Measurements from ENCODE around the gene EXO5. TPM values are rescaled to one million over a fixed set of nuclear protein-coding genes. Genes with fewer than 3 reads are reported as not detected.
"Not testable (repeated sequence)": the region's sequence is repeated elsewhere in the genome, so short reads cannot be mapped to it uniquely, and the experiment has no call there.

EXO5 gene
- total RNA-seq, 1 experiment from 2014 or later: 9.1 TPM

DNA sequence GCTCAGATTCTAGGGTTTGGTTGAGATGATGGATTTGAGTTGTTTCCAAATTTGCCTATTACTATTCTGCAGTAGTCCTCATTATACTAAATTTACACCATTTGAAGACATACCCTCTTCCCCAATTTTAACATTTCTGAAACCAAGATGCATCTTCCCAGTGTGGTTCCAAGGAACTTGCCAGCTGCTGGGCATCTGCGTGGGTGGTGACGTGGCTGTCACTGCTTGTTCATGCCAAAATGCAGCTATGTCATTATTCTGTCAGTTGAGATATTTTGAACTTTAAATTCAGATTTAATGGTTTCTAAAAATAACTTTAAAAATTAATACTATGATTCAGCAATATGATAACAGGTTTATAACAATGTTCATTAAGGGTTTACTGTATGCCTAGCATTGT, 30.3 kb upstream of the EXO5 start:
- Mint-ChIP-seq H3K4me1 (ENCODE audit: low read depth, unreplicated experiment) (no peaks in the 10 kb centered on the region), H3K27me3 (ENCODE audit: insufficient read depth, unreplicated experiment) (no peaks in the 10 kb centered on the region), H3K9me3 (ENCODE audit: unreplicated experiment) (peaks cover 16% of the 10 kb centered on the region), H3K27ac (ENCODE audit: unreplicated experiment) (no peak overlapping the region), H3K36me3 (ENCODE audit: insufficient read depth, unreplicated experiment) (peaks cover 12% of the 10 kb centered on the region), H3K4me3 (ENCODE audit: unreplicated experiment) (peak overlapping the region; percentile 81)
- H3K4me3 ChIP-seq (ENCODE audit: low read depth, low read length): no peak overlapping the region
- no peak for TF ChIP-seq CTCF (IDR thresholded peaks at IDR 0.05; ENCODE audit: insufficient read depth in 1 of 2, low read depth in 1 of 2, low read length in 1 of 2, severe bottlenecking in 1 of 2, unreplicated experiment in 1 of 2)
- ChIA-PET POLR2A (no interaction called here), CTCF (no interaction called here)
- no peak for DNase-seq
- H3K27me3 ChIP-seq (replicated peaks; ENCODE audit: control insufficient read depth, insufficient read depth, low read length): no peaks in the 10 kb centered on the region
- H3K36me3 ChIP-seq (ENCODE audit: control insufficient read depth, insufficient read depth, low read length): no peaks in the 10 kb centered on the region
- intact Hi-C loops (cut with micrococcal nuclease; ENCODE audit: unreplicated experiment): no loop called here
- BruUV-seq (replicated peaks): no TSS peak
- H3K4me1 ChIP-seq: no peaks in the 10 kb centered on the region
- peaks cover 8% of the 10 kb centered on the region; the same call in 1 of the 2 replicates for H3K9me3 ChIP-seq

DNA sequence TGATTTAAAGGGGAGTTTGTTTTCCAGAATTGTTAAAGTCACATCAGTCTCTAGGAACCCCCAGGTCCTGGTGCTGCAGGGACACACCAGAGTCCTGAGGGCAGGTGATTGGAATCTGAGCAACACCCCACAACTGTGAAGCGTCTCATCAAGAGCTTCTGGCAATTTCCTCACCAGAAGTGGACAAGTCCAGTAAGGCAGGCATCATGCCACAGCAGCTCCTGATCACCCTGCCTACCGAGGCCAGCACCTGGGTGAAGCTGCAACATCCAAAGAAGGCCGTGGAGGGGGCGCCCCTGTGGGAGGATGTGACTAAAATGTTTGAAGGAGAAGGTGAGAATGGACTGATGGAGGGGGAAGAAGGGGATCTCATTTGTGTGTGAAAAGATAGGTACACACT, 29.4 kb upstream of the EXO5 start:
- Histone ChIP-seq H3K36me3 (ENCODE audit: control insufficient read depth, insufficient read depth, low read length) (no peaks in the 10 kb centered on the region), H3K4me3 (ENCODE audit: low read depth, low read length) (no peak overlapping the region), H3K27me3 (replicated peaks; ENCODE audit: control insufficient read depth, insufficient read depth, low read length) (no peaks in the 10 kb centered on the region), H3K4me1 (no peaks in the 10 kb centered on the region), H3K9me3 (peaks cover 8% of the 10 kb centered on the region; the same call in 1 of the 2 replicates)
- BruUV-seq (replicated peaks): no TSS peak
- H3K36me3 Mint-ChIP-seq (ENCODE audit: insufficient read depth, unreplicated experiment): peaks cover 12% of the 10 kb centered on the region
- H3K4me1 Mint-ChIP-seq (ENCODE audit: low read depth, unreplicated experiment): no peaks in the 10 kb centered on the region
- DNase-seq: no peak
- no peak overlapping the region for H3K4me3 Mint-ChIP-seq (ENCODE audit: unreplicated experiment)
- CTCF ChIA-PET: no interaction called here
- no peak for TF ChIP-seq CTCF (IDR thresholded peaks at IDR 0.05; ENCODE audit: insufficient read depth in 1 of 2, low read depth in 1 of 2, low read length in 1 of 2, severe bottlenecking in 1 of 2, unreplicated experiment in 1 of 2)
- H3K27ac Mint-ChIP-seq (ENCODE audit: unreplicated experiment): no peak overlapping the region
- intact Hi-C loops (cut with micrococcal nuclease; ENCODE audit: unreplicated experiment): no loop called here
- H3K27me3 Mint-ChIP-seq (ENCODE audit: insufficient read depth, unreplicated experiment): no peaks in the 10 kb centered on the region
- H3K9me3 Mint-ChIP-seq (ENCODE audit: unreplicated experiment): peaks cover 10% of the 10 kb centered on the region
- POLR2A ChIA-PET: no interaction called here

DNA sequence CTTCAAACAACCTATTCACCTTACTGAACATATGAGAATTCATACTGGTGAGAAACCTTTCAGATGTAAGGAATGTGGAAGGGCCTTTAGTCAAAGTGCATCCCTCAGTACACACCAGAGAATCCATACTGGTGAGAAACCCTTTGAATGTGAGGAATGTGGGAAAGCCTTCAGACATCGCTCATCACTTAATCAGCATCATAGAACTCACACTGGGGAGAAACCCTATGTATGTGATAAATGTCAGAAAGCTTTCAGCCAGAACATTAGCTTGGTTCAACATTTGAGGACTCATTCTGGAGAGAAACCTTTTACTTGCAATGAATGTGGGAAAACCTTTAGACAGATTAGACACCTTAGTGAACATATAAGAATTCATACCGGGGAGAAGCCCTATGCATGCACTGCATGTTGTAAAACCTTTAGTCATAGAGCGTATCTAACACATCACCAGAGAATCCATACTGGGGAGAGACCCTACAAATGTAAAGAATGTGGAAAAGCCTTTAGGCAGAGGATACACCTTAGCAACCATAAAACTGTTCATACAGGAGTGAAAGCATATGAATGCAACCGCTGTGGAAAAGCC, 13.2 kb upstream of the EXO5 start:
- Mint-ChIP-seq H3K4me3 (ENCODE audit: unreplicated experiment) (no peak overlapping the region), H3K9me3 (ENCODE audit: unreplicated experiment) (no peaks in the 10 kb centered on the region), H3K27ac (ENCODE audit: unreplicated experiment) (no peak overlapping the region), H3K27me3 (ENCODE audit: insufficient read depth, unreplicated experiment) (no peaks in the 10 kb centered on the region), H3K4me1 (ENCODE audit: low read depth, unreplicated experiment) (no peaks in the 10 kb centered on the region), H3K36me3 (ENCODE audit: insufficient read depth, unreplicated experiment) (peaks cover 39% of the 10 kb centered on the region)
- no peak for TF ChIP-seq CTCF (IDR thresholded peaks at IDR 0.05; ENCODE audit: insufficient read depth in 1 of 2, low read depth in 1 of 2, low read length in 1 of 2, severe bottlenecking in 1 of 2, unreplicated experiment in 1 of 2)
- Histone ChIP-seq H3K36me3 (ENCODE audit: control insufficient read depth, insufficient read depth, low read length) (no peaks in the 10 kb centered on the region), H3K9me3 (peaks cover 8% of the 10 kb centered on the region), H3K4me1 (no peaks in the 10 kb centered on the region), H3K27me3 (replicated peaks; ENCODE audit: control insufficient read depth, insufficient read depth, low read length) (no peaks in the 10 kb centered on the region), H3K4me3 (ENCODE audit: low read depth, low read length) (no peak overlapping the region)
- POLR2A ChIA-PET: no interaction called here
- intact Hi-C loops (cut with micrococcal nuclease; ENCODE audit: unreplicated experiment): no loop called here
- no peak for DNase-seq
- CTCF ChIA-PET: no interaction called here
- BruUV-seq (replicated peaks): no TSS peak

DNA sequence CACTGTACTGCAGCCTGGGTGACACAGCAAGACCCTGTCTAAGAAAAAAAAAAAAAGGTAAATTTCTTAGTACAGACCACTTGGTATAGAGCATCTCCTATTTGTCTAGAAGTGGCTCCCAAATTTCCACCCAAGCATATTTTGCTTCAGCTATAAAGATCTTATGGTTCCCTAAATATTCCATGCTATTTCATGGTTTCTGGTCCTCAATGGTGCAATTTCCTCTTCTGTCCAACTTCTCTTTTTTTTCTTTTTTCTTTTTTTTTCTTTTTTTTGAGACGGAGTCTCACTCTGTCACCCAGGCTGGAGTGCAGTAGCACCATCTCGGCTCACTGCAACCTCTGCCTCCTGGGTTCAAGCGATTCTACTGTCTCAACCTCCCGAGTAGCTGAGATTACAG, 5.9 kb upstream of the EXO5 start:
- H3K4me1 Mint-ChIP-seq (ENCODE audit: low read depth, unreplicated experiment); H3K9me3 ChIP-seq; H3K27ac Mint-ChIP-seq (ENCODE audit: unreplicated experiment); intact Hi-C loops (cut with micrococcal nuclease; ENCODE audit: unreplicated experiment); H3K27me3 Mint-ChIP-seq (ENCODE audit: insufficient read depth, unreplicated experiment); BruUV-seq (replicated peaks); H3K4me3 ChIP-seq (ENCODE audit: low read depth, low read length); H3K36me3 ChIP-seq (ENCODE audit: control insufficient read depth, insufficient read depth, low read length); CTCF ChIA-PET; H3K4me1 ChIP-seq; H3K27me3 ChIP-seq (replicated peaks; ENCODE audit: control insufficient read depth, insufficient read depth, low read length); H3K36me3 Mint-ChIP-seq (ENCODE audit: insufficient read depth, unreplicated experiment); POLR2A ChIA-PET; H3K4me3 Mint-ChIP-seq (ENCODE audit: unreplicated experiment); DNase-seq: not testable (repeated sequence)
- H3K9me3 Mint-ChIP-seq (ENCODE audit: unreplicated experiment): peaks cover 23% of the 10 kb centered on the region

Measured in Caco-2 (cell line).